GM12878 (cell line): ENCODE results near the gene BRSK2. TPM values are rescaled to one million over a fixed set of nuclear protein-coding genes. Genes with fewer than 3 reads are reported as not detected.

Experiments
- BHLHE40 ChIP-seq, 2 experiments: fragments of 450-650 bp in 1 of 2; IDR thresholded peaks; 2 replicates each; pipeline ENCODE4 v1.6.1; 2011 to 2017; ENCODE audit warnings: low read depth in 2 of 2, borderline replicate concordance in 1 of 2, improper control_type of control experiment in 1 of 2, low read length in 1 of 2, mild to moderate bottlenecking in 1 of 2
- BRCA1 ChIP-seq: IDR thresholded peaks from 2 replicates; pipeline ENCODE4 v1.6.1; 2011; ENCODE audit warnings: low read depth, low read length, improper control_type of control experiment
- FOS ChIP-seq: IDR thresholded peaks from 3 replicates; pipeline ENCODE4 v1.6.1; 2011; ENCODE audit warnings: borderline replicate concordance; ENCODE audit not compliant: insufficient read length; ENCODE audit errors: extremely low read depth
- GABPA ChIP-seq: IDR thresholded peaks from 2 replicates; pipeline ENCODE4 v1.6.1; 2014; ENCODE audit warnings: antibody characterized with exemption, low read depth, mild to moderate bottlenecking, inconsistent platforms
- HDAC2 ChIP-seq: fragments of 200-600 bp; sonication (generic); IDR thresholded peaks from 2 replicates; pipeline ENCODE4 v1.6.1; 2017
- JUND ChIP-seq: IDR thresholded peaks from 2 replicates; pipeline ENCODE4 v1.6.1; 2012; ENCODE audit warnings: low read depth, mild to moderate bottlenecking, low read length, improper control_type of control experiment, moderate library complexity
- MTA2 ChIP-seq: fragments of 450-650 bp; IDR thresholded peaks from 2 replicates; pipeline ENCODE4 v1.6.1; 2016; ENCODE audit warnings: low read depth, mild to moderate bottlenecking, moderate library complexity
- MTA3 ChIP-seq: IDR thresholded peaks from 2 replicates; pipeline ENCODE4 v1.6.1; 2012; ENCODE audit warnings: low read length, inconsistent platforms, borderline replicate concordance
- MYB ChIP-seq: fragments of 150-350 bp; IDR thresholded peaks from 2 replicates; pipeline ENCODE4 v1.6.1; 2014; ENCODE audit warnings: mild to moderate bottlenecking, low read depth, low read length, borderline replicate concordance
- NKRF ChIP-seq: fragments of 450-650 bp; conservative IDR thresholded peaks from 2 replicates; pipeline ENCODE4 v1.6.1; 2017; ENCODE audit warnings: mild to moderate bottlenecking, moderate library complexity
- NRF1 ChIP-seq: conservative IDR thresholded peaks from 2 replicates; pipeline ENCODE4 v1.6.1; 2011; ENCODE audit warnings: mild to moderate bottlenecking, low read depth, low read length, improper control_type of control experiment
- PKNOX1 ChIP-seq: fragments of 450-650 bp; IDR thresholded peaks from 2 replicates; pipeline ENCODE4 v1.6.1; 2016; ENCODE audit warnings: mild to moderate bottlenecking
- SIX5 ChIP-seq: IDR thresholded peaks from 2 replicates; pipeline ENCODE4 v1.6.1; 2011; ENCODE audit warnings: mild to moderate bottlenecking, low read depth, low read length, moderate library complexity; ENCODE audit not compliant: severe bottlenecking
- USF1 ChIP-seq: IDR thresholded peaks from 2 replicates; pipeline ENCODE4 v1.6.1; 2011; ENCODE audit warnings: borderline replicate concordance, low read depth, mild to moderate bottlenecking, moderate library complexity, mixed read lengths, low read length; ENCODE audit not compliant: insufficient read depth; ENCODE audit errors: extremely low read length
- YBX1 ChIP-seq: fragments of 450-650 bp; IDR thresholded peaks from 2 replicates; pipeline ENCODE4 v1.6.1; 2016; ENCODE audit warnings: antibody characterized with exemption
- ZBTB40 ChIP-seq: fragments of 450-650 bp; IDR thresholded peaks from 2 replicates; pipeline ENCODE4 v1.6.1; 2016; ENCODE audit warnings: mild to moderate bottlenecking, moderate library complexity, borderline replicate concordance
- polyA plus RNA-seq, 11 experiments: library from polyadenylated mRNA; depleted of rRNA in 4 of 11; unstranded in 6 of 11; stranded (reverse) in 5 of 11; fragments of >200 nt; fragmentation: Nextera tagmentation in 4 of 11; fragmentation: Illumina TruSeq in 1 of 11; extraction: Ambion mirVana in 4 of 11; extraction: Trizol in 1 of 11; gene quantifications; 1 replicate in 1 of 11; 2 replicates in 10 of 11; pipeline versions ENCODE4 v1.2.1 to v1.2.3, GENCODE V29; 2011 to 2016; ENCODE audit warnings: inconsistent platforms in 2 of 11, missing spikeins in 2 of 11, low read depth in 1 of 11
- total RNA-seq, 4 experiments: library from RNA; depleted of rRNA in 3 of 4; stranded (reverse); fragments of >200 nt in 3 of 4; fragmentation: Illumina TruSeq in 1 of 4; extraction: Trizol in 1 of 4; gene quantifications; 2 replicates each; pipeline versions ENCODE4 v1.2.1 to v1.2.3, GENCODE V29; 2013 to 2021
- TF ChIP-seq, protein P1 (sequence below): fragments of 150-350 bp; IDR thresholded peaks from 2 replicates; pipeline ENCODE4 v1.6.1; 2014; ENCODE audit warnings: mild to moderate bottlenecking, low read depth, low read length

The BRSK2 gene
- total and polyA plus RNA-seq, 10 of the 15 experiments (the other 5 are each of a cell fraction or from before 2014, with no cell fraction given): 0.13 TPM; not detected in 9

DNA sequence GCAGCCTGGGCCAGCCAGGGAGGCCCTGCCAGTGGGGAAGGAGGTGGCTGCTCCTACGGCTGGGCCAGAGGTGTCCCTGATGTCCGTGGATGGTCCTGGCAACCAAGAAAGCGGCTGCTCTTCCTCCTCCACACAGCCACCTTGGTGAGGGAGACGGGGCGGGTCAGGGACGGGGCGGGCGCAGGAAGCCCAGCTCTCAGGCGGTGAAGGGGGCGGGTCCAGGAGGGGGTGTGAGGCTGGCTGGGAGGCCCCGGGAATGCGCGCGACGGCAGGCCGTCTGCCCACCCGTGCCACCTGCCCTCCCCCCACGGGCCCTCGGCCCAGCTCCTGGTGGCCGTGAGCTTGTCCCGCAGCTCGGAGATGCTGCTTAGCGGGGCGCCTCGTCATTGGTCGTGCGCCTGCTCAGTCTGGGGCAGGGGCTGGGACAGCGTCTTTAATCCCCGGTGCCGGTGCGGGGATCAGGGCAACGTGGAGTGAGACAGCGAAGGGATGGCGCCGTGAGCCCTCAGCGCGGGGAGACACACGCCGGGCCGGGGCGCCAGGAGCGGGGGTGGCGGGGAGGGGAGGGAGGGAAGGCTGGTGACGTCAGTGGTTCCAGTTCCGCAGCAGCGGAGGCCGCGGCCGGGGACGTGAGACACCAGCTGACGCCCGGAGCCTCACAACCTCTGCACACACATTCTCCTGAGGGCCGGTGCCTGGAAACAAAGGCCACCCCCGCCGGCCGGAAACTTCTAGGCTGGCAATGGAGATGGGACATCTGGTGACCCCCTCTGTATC, 6.7 kb upstream of the BRSK2 start (continued):
- TF ChIP-seq MTA3 (no peak), MTA2 (no peak), PKNOX1 (peak; percentile 63; the same call in 1 of the 2 replicates), SIX5 (no peak), ZBTB40 (no peak), NKRF (no peak), USF1 (peak; percentile 27), MYB (no peak), GABPA (no peak), FOS (no peak), HDAC2 (no peak), BHLHE40 (IDR thresholded peaks at IDR 0.05; ENCODE audit: borderline replicate concordance in 1 of 2, low read depth in 2 of 2, low read length in 1 of 2) (peak in 1 of 2 experiments; percentile 31; a peak in 1 of 4 replicates), YBX1 (no peak), NRF1 (no peak), JUND (no peak), BRCA1 (no peak)
- TF ChIP-seq, protein P1, sequence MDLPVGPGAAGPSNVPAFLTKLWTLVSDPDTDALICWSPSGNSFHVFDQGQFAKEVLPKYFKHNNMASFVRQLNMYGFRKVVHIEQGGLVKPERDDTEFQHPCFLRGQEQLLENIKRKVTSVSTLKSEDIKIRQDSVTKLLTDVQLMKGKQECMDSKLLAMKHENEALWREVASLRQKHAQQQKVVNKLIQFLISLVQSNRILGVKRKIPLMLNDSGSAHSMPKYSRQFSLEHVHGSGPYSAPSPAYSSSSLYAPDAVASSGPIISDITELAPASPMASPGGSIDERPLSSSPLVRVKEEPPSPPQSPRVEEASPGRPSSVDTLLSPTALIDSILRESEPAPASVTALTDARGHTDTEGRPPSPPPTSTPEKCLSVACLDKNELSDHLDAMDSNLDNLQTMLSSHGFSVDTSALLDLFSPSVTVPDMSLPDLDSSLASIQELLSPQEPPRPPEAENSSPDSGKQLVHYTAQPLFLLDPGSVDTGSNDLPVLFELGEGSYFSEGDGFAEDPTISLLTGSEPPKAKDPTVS: no peak
